ENCODE data around the gene DNAH6. TPM values are rescaled to one million over a fixed set of nuclear protein-coding genes. Genes with fewer than 3 reads are reported as not detected.

Gene DNAH6
- polyA plus RNA-seq, 1 donor (not counting 4 experiments of a cell fraction or from before 2014, with no cell fraction given): 0.05 TPM

DNA sequence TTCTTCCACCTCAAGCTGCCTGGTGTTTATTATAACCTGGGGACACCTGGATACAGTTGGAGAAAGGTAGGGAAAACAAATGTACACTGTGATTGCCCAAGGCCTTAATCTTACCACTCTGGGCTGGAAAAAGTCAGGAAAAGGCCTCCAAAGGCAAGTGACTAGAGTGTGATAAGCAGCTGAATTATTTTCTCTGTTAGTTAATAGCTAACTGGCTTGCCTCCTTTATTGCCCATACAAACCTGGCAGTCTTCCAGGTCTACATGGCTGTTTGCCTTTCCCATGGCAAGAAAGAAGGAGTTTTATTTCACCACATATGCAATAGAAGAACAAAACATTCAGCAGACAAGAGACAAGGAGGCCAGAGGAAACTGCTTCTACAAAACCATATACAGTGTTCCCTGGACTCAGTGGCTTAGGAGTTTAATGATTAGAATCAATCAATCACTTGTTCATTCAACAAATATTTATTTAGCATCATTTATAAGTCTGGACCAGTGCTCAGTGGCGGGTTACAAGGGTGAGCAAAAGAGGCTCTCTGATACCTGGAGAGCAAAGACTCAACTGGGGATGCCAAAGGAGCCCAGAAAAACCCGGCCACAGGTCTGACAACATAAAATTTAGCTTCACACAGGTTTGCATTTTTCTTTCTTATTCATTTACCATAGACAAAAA lies 29.7 kb upstream of the DNAH6 start:
- no peaks in the 10 kb centered on the region for H3K9me1 ChIP-seq (ENCODE audit: control insufficient read depth, extremely low read depth, insufficient read depth, low read length)
- no peaks in the 10 kb centered on the region for H3K4me1 ChIP-seq (ENCODE audit: control insufficient read depth, extremely low read depth, insufficient read depth, low read length)
- FAIRE-seq: no peak
- H3K4me3 ChIP-seq (ENCODE audit: control insufficient read depth in 2 of 3, extremely low read depth in 1 of 3, insufficient read depth in 2 of 3, low read depth in 1 of 3, low read length in 3 of 3): no peak overlapping the region
- no peaks in the 10 kb centered on the region for H3K36me3 ChIP-seq (ENCODE audit: control insufficient read depth in 2 of 2, extremely low read depth in 1 of 2, insufficient read depth in 2 of 2, low read length in 2 of 2)
- H3K27me3 ChIP-seq (ENCODE audit: control insufficient read depth, extremely low read depth, insufficient read depth, low read length): no peaks in the 10 kb centered on the region
- H3K27ac ChIP-seq (ENCODE audit: control insufficient read depth, insufficient read depth, low read length): no peak overlapping the region
- no peak overlapping the region for H3K4me2 ChIP-seq (ENCODE audit: control insufficient read depth, extremely low read depth, insufficient read depth, low read depth, low read length)
- H4K20me1 ChIP-seq (ENCODE audit: control insufficient read depth, extremely low read depth, insufficient read depth, low read length): no peaks in the 10 kb centered on the region
- no peak overlapping the region for H2AFZ ChIP-seq (ENCODE audit: control insufficient read depth, low read length)
- H3K9me3 ChIP-seq (ENCODE audit: control insufficient read depth, low read depth, low read length): no peaks in the 10 kb centered on the region
- no peak overlapping the region for H3K9ac ChIP-seq (ENCODE audit: control insufficient read depth, extremely low read depth, insufficient read depth, low read length)
- no peak for DNase-seq (ENCODE audit: low read depth, low spot score)
- H3K79me2 ChIP-seq (ENCODE audit: control insufficient read depth, insufficient read depth, low read length): no peaks in the 10 kb centered on the region
- TF ChIP-seq EZH2 (IDR thresholded peaks at IDR 0.05; ENCODE audit: low read length): no peak
- TF ChIP-seq CTCF (optimal IDR thresholded peaks at IDR 0.05 in 1 of 3, IDR thresholded peaks at IDR 0.05 in 1 of 3, conservative IDR thresholded peaks at IDR 0.05 in 1 of 3; ENCODE audit: extremely low read depth in 1 of 3, insufficient read depth in 2 of 3, low read length in 3 of 3): no peak
- dilution Hi-C loops (cut with MboI; ENCODE audit: extremely low pct_ligation_motif_present, low sequenced_read_pairs): no loop called here

DNA sequence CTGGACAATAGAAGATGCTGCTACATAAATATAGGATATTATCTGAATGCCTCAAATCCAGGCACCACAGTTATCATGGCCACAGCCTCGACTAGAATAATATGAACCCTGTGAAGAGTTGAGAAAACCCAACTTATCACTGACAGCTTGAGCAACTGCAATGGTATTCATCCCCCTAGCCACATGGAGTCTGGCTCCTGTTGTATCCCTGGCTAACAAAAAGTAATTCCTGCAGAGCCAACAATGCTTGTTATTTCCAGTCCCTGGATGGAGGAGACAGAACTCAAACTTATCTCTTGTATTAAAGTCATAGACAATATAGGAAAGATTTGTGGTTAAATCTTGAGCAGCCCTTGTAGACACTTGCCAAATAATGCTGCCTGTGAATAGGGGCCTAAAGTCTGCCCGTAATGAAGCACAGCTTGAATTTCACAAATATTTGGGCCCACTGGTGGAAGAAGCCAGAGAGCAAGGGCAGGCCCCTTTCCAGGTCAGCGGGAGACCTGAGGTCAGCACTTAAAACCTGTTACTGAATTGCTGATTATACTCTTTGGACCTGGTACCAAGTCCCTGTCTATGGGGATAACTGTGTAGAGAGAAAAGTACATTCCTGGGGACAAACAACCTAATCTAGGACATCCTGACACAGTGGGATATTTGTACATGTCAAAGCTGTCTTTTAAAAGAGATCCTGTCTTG lies 28.9 kb upstream of the DNAH6 start:
- H3K9me1 ChIP-seq (ENCODE audit: control insufficient read depth, extremely low read depth, insufficient read depth, low read length): no peaks in the 10 kb centered on the region
- no peaks in the 10 kb centered on the region for H3K4me1 ChIP-seq (ENCODE audit: control insufficient read depth, extremely low read depth, insufficient read depth, low read length)
- no peak for TF ChIP-seq EZH2 (IDR thresholded peaks at IDR 0.05; ENCODE audit: low read length)
- no peak for TF ChIP-seq CTCF (optimal IDR thresholded peaks at IDR 0.05 in 1 of 3, IDR thresholded peaks at IDR 0.05 in 1 of 3, conservative IDR thresholded peaks at IDR 0.05 in 1 of 3; ENCODE audit: extremely low read depth in 1 of 3, insufficient read depth in 2 of 3, low read length in 3 of 3)
- no peak overlapping the region for H2AFZ ChIP-seq (ENCODE audit: control insufficient read depth, low read length)
- H3K27ac ChIP-seq (ENCODE audit: control insufficient read depth, insufficient read depth, low read length): no peak overlapping the region
- H3K4me3 ChIP-seq (ENCODE audit: control insufficient read depth in 2 of 3, extremely low read depth in 1 of 3, insufficient read depth in 2 of 3, low read depth in 1 of 3, low read length in 3 of 3): no peak overlapping the region
- H4K20me1 ChIP-seq (ENCODE audit: control insufficient read depth, extremely low read depth, insufficient read depth, low read length): no peaks in the 10 kb centered on the region
- dilution Hi-C loops (cut with MboI; ENCODE audit: extremely low pct_ligation_motif_present, low sequenced_read_pairs): no loop called here
- H3K36me3 ChIP-seq (ENCODE audit: control insufficient read depth in 2 of 2, extremely low read depth in 1 of 2, insufficient read depth in 2 of 2, low read length in 2 of 2): no peaks in the 10 kb centered on the region
- H3K79me2 ChIP-seq (ENCODE audit: control insufficient read depth, insufficient read depth, low read length): no peaks in the 10 kb centered on the region
- no peaks in the 10 kb centered on the region for H3K27me3 ChIP-seq (ENCODE audit: control insufficient read depth, extremely low read depth, insufficient read depth, low read length)
- H3K9me3 ChIP-seq (ENCODE audit: control insufficient read depth, low read depth, low read length): no peaks in the 10 kb centered on the region
- H3K9ac ChIP-seq (ENCODE audit: control insufficient read depth, extremely low read depth, insufficient read depth, low read length): no peak overlapping the region
- H3K4me2 ChIP-seq (ENCODE audit: control insufficient read depth, extremely low read depth, insufficient read depth, low read depth, low read length): no peak overlapping the region
- DNase-seq (ENCODE audit: low read depth, low spot score) (no peak), FAIRE-seq (no peak)
